OCI-LY3 (cell line): ENCODE data around the gene LAP3.

Source experiments
- H2AFZ ChIP-seq: fragments of 200-600, 300-600 bp; shearing (Covaris generic); 2 replicates; pipeline ENCODE4 v1.6.0; 2014; ENCODE audit warnings: antibody characterized with exemption, low read depth, low read length
- H3K27ac ChIP-seq: fragments of 200-600, 300-600 bp; sonication (generic); 2 replicates; pipeline ENCODE4 v1.5.1; 2014; ENCODE audit warnings: mild to moderate bottlenecking, low read length, moderate library complexity, mixed read lengths
- H3K27me3 ChIP-seq: fragments of 200-600, 300-600 bp; sonication (generic); 2 replicates; pipeline ENCODE4 v1.6.1; 2014; ENCODE audit warnings: low read depth, low read length, mixed read lengths
- H3K36me3 ChIP-seq: fragments of 200-600, 300-600 bp; sonication (generic); replicated peaks from 2 replicates; pipeline ENCODE3; 2014; ENCODE audit warnings: low read depth, low read length, mixed read lengths
- H3K4me1 ChIP-seq: fragments of 300-600, 200-600 bp; sonication (generic); 2 replicates; pipeline ENCODE4 v1.6.1; 2014; ENCODE audit warnings: low read length, mixed read lengths
- H3K4me2 ChIP-seq: fragments of 200-600, 300-600 bp; sonication (generic); 2 replicates; pipeline ENCODE4 v1.6.1; 2014; ENCODE audit warnings: low read length, mixed read lengths
- H3K4me3 ChIP-seq: fragments of 300-600, 200-600 bp; sonication (generic); 2 replicates; pipeline ENCODE4 v1.5.1; 2014; ENCODE audit warnings: antibody characterized with exemption, mild to moderate bottlenecking, low read length, moderate library complexity
- H3K79me2 ChIP-seq: fragments of 300-600, 200-600 bp; shearing (Covaris generic); 2 replicates; pipeline ENCODE4 v1.6.1; 2014; ENCODE audit warnings: mild to moderate bottlenecking, low read length, mixed read lengths
- H3K9ac ChIP-seq: fragments of 300-600, 200-600 bp; shearing (Covaris generic); 2 replicates; pipeline ENCODE4 v1.6.0; 2014; ENCODE audit warnings: mild to moderate bottlenecking, low read length, moderate library complexity
- H3K9me3 ChIP-seq: fragments of 200-600, 300-600 bp; shearing (Covaris generic); 2 replicates; pipeline ENCODE4 v1.6.1; 2014; ENCODE audit warnings: low read length, mixed read lengths; ENCODE audit not compliant: insufficient read depth
- H4K20me1 ChIP-seq: fragments of 200-600, 300-600 bp; sonication (generic); 2 replicates; pipeline ENCODE4 v1.6.1; 2016; ENCODE audit warnings: low read length, mixed read lengths; ENCODE audit not compliant: insufficient read depth
- CTCF ChIP-seq: fragments of 200-600, 300-600 bp; sonication (generic); IDR thresholded peaks from 2 replicates; pipeline ENCODE4 v1.5.1; 2014; ENCODE audit warnings: antibody characterized with exemption, low read length, low read depth
- EZH2phosphoT487 ChIP-seq: fragments of 200-600 bp; shearing (Covaris generic); IDR thresholded peaks from 2 replicates; pipeline ENCODE4 v1.6.1; 2018; ENCODE audit warnings: antibody characterized with exemption, mixed run types, low read depth

Gene LAP3

GRCh38 chr4:17613761-17614415 is 36.9 kb downstream of the LAP3 start:
- Histone ChIP-seq H4K20me1 (peaks cover 22% of the 10 kb centered on the region), H3K9ac (peak overlapping the region; percentile 94), H3K27ac (peak overlapping the region; percentile 48), H3K79me2 (peaks cover 45% of the 10 kb centered on the region), H3K4me1 (no peaks in the 10 kb centered on the region), H3K27me3 (no peaks in the 10 kb centered on the region), H2AFZ (peak overlapping the region; percentile 100), H3K36me3 (peaks cover 15% of the 10 kb centered on the region), H3K4me3 (peak overlapping the region; percentile 94), H3K4me2 (peak overlapping the region; percentile 89), H3K9me3 (no peaks in the 10 kb centered on the region)
- no peak for TF ChIP-seq CTCF
- TF ChIP-seq EZH2phosphoT487: no peak

- no peaks in the 10 kb centered on the region for H3K9me3 ChIP-seq
- H3K27me3 ChIP-seq: no peaks in the 10 kb centered on the region
- peak within 1 kb of the TSS; percentile 48 for H3K27ac ChIP-seq
- peak within 1 kb of the TSS; percentile 89 for H3K4me2 ChIP-seq
- peak within 1 kb of the TSS; percentile 94 for H3K4me3 ChIP-seq
- peak within 1 kb of the TSS; percentile 94 for H3K9ac ChIP-seq
- peaks cover 22% of the 10 kb centered on the region for H3K36me3 ChIP-seq
- H3K4me1 ChIP-seq: no peaks in the 10 kb centered on the region
- H4K20me1 ChIP-seq: peaks cover 29% of the 10 kb centered on the region
- TF ChIP-seq EZH2phosphoT487 (no peak), CTCF (no peak)
- H2AFZ ChIP-seq: peak within 1 kb of the TSS; percentile 100
- peaks cover 53% of the 10 kb centered on the region for H3K79me2 ChIP-seq
Observed at GRCh38 chr4:17614416-17615299, 37.7 kb downstream of the LAP3 start, which contains the start of gene MED28. Gene MED28, plus strand, starts transcription at chr4:17614641. Its CDS starts 14 bp downstream, at chr4:17614655.

GRCh38 chr4:17616283-17616682 is 39.3 kb downstream of the LAP3 start:
- Histone ChIP-seq H3K36me3 (peaks cover 34% of the 10 kb centered on the region), H3K27me3 (no peaks in the 10 kb centered on the region), H3K9ac (no peak overlapping the region), H2AFZ (no peak overlapping the region), H3K4me3 (no peak overlapping the region), H3K4me2 (no peak overlapping the region), H4K20me1 (peaks cover 30% of the 10 kb centered on the region), H3K79me2 (peaks cover 59% of the 10 kb centered on the region), H3K4me1 (no peaks in the 10 kb centered on the region), H3K27ac (no peak overlapping the region), H3K9me3 (no peaks in the 10 kb centered on the region)
- TF ChIP-seq CTCF (no peak), EZH2phosphoT487 (no peak)

GRCh38 chr4:17618926-17619325 is 41.9 kb downstream of the LAP3 start:
- no peaks in the 10 kb centered on the region for H3K4me1 ChIP-seq
- no peak overlapping the region for H3K4me2 ChIP-seq
- H3K27me3 ChIP-seq: no peaks in the 10 kb centered on the region
- H3K9ac ChIP-seq: no peak overlapping the region
- no peaks in the 10 kb centered on the region for H3K9me3 ChIP-seq
- H3K79me2 ChIP-seq: peaks cover 66% of the 10 kb centered on the region
- H4K20me1 ChIP-seq: peaks cover 30% of the 10 kb centered on the region
- no peak for TF ChIP-seq CTCF
- no peak for TF ChIP-seq EZH2phosphoT487
- peaks cover 53% of the 10 kb centered on the region for H3K36me3 ChIP-seq
- H2AFZ ChIP-seq: no peak overlapping the region
- no peak overlapping the region for H3K27ac ChIP-seq
- H3K4me3 ChIP-seq: no peak overlapping the region
